HG02610 (cell line): ENCODE measurements around the gene FXYD7.
"Not testable (repeated sequence)": the region's sequence is repeated elsewhere in the genome, so short reads cannot be mapped to it uniquely, and the experiment has no call there.

ENCODE experiments used
- ATAC-seq: cut with Tn5 transposase; IDR thresholded peaks from one replicate; pipeline ENCODE4 v1.9.1; 2021; ENCODE audit warnings: mild to moderate bottlenecking, moderate library complexity; ENCODE audit not compliant: unreplicated experiment

The FXYD7 gene

DNA sequence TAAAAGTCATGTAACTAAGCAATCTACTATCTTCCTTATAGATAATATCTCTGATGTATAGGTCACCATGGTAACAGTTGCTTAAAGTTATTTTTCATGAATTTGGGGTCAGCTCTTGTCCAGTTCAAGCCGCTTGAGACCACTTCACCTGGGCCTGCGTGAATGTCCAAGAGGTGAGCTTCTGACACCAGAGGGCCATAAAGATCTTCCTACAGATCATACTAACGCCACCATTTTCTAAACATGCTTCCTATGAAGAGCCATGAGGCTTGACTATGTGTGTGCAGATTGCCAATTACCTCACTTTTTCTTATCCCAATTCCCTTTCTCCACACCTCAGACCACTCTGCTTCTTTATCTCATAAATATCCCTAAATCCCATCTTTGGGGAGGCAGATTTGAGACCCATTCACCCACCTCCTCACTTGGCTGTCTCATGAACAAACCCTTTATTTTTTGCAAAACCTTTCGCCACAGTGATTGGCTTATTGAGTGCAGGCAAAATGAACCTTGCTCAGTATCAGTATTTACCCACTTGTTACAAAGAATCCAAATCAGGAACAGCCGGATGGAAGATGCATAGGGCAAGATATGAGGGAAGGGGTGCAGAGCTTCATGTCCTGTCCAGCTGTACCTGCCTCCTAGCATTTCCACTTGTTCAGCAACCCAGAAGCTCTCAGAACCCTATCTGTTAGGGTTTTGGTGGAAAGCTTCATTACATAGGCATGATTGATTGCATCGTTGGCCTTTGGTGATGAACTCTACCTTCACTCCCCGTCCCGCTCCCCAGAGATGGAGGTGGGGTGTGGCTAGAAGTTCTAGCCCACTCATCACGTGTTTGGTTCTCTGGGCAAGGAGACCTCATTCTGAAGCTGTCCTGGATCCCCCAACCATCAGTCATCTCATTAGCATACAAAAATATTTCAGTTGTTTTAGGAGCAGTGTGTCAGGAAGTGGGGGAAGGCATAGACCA, 51.2 kb downstream of the FXYD7 start:
- ATAC-seq: no peak

- no peak for ATAC-seq
Observed at GRCh38 chr19:35195830-35196229, 52.8 kb downstream of the FXYD7 start.

- not testable (repeated sequence) for ATAC-seq
Observed at GRCh38 chr19:35196861-35197260, 53.8 kb downstream of the FXYD7 start.

DNA sequence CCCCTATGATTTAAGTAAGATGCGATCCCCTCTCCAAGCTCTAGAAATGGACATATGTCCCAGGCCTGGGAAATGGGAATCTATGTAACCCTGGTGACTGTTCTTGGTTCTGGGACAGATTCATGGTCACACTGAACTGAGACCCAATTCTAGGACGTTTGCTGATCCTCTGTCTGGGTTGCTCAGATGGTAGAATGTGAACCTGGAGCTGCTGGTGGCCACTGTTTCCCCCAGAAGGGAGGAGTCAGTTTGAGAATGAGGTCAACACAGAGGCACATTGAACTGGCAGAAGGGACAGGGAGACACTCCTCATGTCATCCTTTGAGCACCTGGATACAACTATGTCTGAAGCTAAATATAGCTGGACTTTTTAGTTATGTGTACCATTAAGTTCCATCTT, 56.4 kb downstream of the FXYD7 start:
- no peak for ATAC-seq

GRCh38 chr19:35202722-35203688, 60.0 kb downstream of the FXYD7 start:
- no peak for ATAC-seq
